Measurements from ENCODE around the gene HES5.
A peak's percentile ranks its signal among the peaks of the same experiment; 100 is the strongest.

The HES5 gene

GRCh38 chr1:2482588-2482987 is 47.5 kb downstream of the HES5 start:
- TF ChIP-seq FOXM1 (IDR thresholded peaks at IDR 0.05; ENCODE audit: borderline replicate concordance, low read depth), result no peak
- TF ChIP-seq REST (IDR thresholded peaks at IDR 0.05; ENCODE audit: low read depth), result peak; percentile 97
- TF ChIP-seq ZBTB7A (IDR thresholded peaks at IDR 0.05; ENCODE audit: low read depth), result no peak
- TF ChIP-seq TCF12 (IDR thresholded peaks at IDR 0.05; ENCODE audit: low read depth), result no peak
- TF ChIP-seq CREB1 (IDR thresholded peaks at IDR 0.05; ENCODE audit: low read depth), result no peak

GRCh38 chr1:2481885-2482284 is 48.2 kb downstream of the HES5 start:
- TF ChIP-seq NFIC (IDR thresholded peaks at IDR 0.05) (peak; percentile 11; the same call in 1 of the 2 replicates), MAX (IDR thresholded peaks at IDR 0.05) (peak; percentile 23; the same call in 1 of the 2 replicates), USF1 (IDR thresholded peaks at IDR 0.05) (peak; percentile 76), FOXM1 (IDR thresholded peaks at IDR 0.05; ENCODE audit: borderline replicate concordance, low read depth) (no peak)

- TF ChIP-seq CREB1 (IDR thresholded peaks at IDR 0.05; ENCODE audit: low read depth) (no peak), ZBTB7A (IDR thresholded peaks at IDR 0.05; ENCODE audit: low read depth) (0 out of 2 replicates have a peak, but pooled peaks have one; percentile 24), NFIC (IDR thresholded peaks at IDR 0.05) (peak; percentile 53), TCF12 (IDR thresholded peaks at IDR 0.05; ENCODE audit: low read depth) (no peak; the same call in 1 of the 2 replicates), EP300 (IDR thresholded peaks at IDR 0.05; ENCODE audit: borderline replicate concordance) (no peak), TEAD4 (IDR thresholded peaks at IDR 0.05) (0 out of 2 replicates have a peak, but pooled peaks have one; percentile 26), MAX (IDR thresholded peaks at IDR 0.05) (peak; percentile 75), EGR1 (IDR thresholded peaks at IDR 0.05) (no peak), RAD21 (IDR thresholded peaks at IDR 0.05; ENCODE audit: low read depth) (no peak; the same call in 1 of the 2 replicates)
These were observed 49.1 kb downstream of the HES5 start for GRCh38 chr1:2480986-2481364.

- no peak for TF ChIP-seq RAD21 (IDR thresholded peaks at IDR 0.05; ENCODE audit: low read depth)
- TF ChIP-seq TAF1 (IDR thresholded peaks at IDR 0.05; ENCODE audit: low read depth), result no peak
These were observed 49.7 kb downstream of the HES5 start for GRCh38 chr1:2480236-2480985.

- TF ChIP-seq ZBTB7A (IDR thresholded peaks at IDR 0.05; ENCODE audit: low read depth) (no peak), TAF1 (IDR thresholded peaks at IDR 0.05; ENCODE audit: low read depth) (no peak), USF1 (IDR thresholded peaks at IDR 0.05) (no peak), YY1 (IDR thresholded peaks at IDR 0.05; ENCODE audit: low read depth) (no peak), TEAD4 (IDR thresholded peaks at IDR 0.05) (no peak), EGR1 (IDR thresholded peaks at IDR 0.05) (no peak), REST (IDR thresholded peaks at IDR 0.05; ENCODE audit: low read depth) (no peak), RAD21 (IDR thresholded peaks at IDR 0.05; ENCODE audit: low read depth) (no peak), TCF12 (IDR thresholded peaks at IDR 0.05; ENCODE audit: low read depth) (no peak), NFIC (IDR thresholded peaks at IDR 0.05) (no peak)
These were observed 50.4 kb downstream of the HES5 start for GRCh38 chr1:2479618-2480017.

- TF ChIP-seq EGR1 (IDR thresholded peaks at IDR 0.05) (no peak), RAD21 (IDR thresholded peaks at IDR 0.05; ENCODE audit: low read depth) (no peak), REST (IDR thresholded peaks at IDR 0.05; ENCODE audit: low read depth) (no peak), TCF12 (IDR thresholded peaks at IDR 0.05; ENCODE audit: low read depth) (no peak), MAX (IDR thresholded peaks at IDR 0.05) (no peak), CREB1 (IDR thresholded peaks at IDR 0.05; ENCODE audit: low read depth) (no peak), USF1 (IDR thresholded peaks at IDR 0.05) (no peak), FOXM1 (IDR thresholded peaks at IDR 0.05; ENCODE audit: borderline replicate concordance, low read depth) (no peak), TAF1 (IDR thresholded peaks at IDR 0.05; ENCODE audit: low read depth) (no peak), YY1 (IDR thresholded peaks at IDR 0.05; ENCODE audit: low read depth) (no peak), EP300 (IDR thresholded peaks at IDR 0.05; ENCODE audit: borderline replicate concordance) (no peak), ZBTB7A (IDR thresholded peaks at IDR 0.05; ENCODE audit: low read depth) (no peak), NFIC (IDR thresholded peaks at IDR 0.05) (no peak), TEAD4 (IDR thresholded peaks at IDR 0.05) (no peak), CEBPB (IDR thresholded peaks at IDR 0.05) (no peak)
These were observed 50.9 kb downstream of the HES5 start for GRCh38 chr1:2479186-2479585.
